Panc1 (cell line): ENCODE measurements around the gene GMPPB. TPM values are rescaled to one million over a fixed set of nuclear protein-coding genes. Genes with fewer than 3 reads are reported as not detected.

Experiments used
- ATAC-seq: fragments of 200-7000 bp; cut with Tn5 transposase; 2 replicates; pipeline ENCODE4 v1.9.1; 2020; ENCODE audit warnings: mild to moderate bottlenecking, moderate library complexity
- BruUV-seq: library from RNA; stranded (reverse); fragments of 400-500 nt; replicated peaks from 2 replicates; lab custom pipeline; 2021; lab: Mats Ljungman, UMichigan
- CTCF ChIA-PET: fragments of 300-600 bp; sonication (Branson Sonifier 250); formaldehyde crosslinking; loops from one replicate; lab custom pipeline; 2022; ENCODE audit warnings: antibody characterized with exemption; lab: Charles Lee
- POLR2A ChIA-PET: fragments of 300-600 bp; sonication (Branson Sonifier 250); formaldehyde crosslinking; loops from one replicate; lab custom pipeline; 2022; ENCODE audit warnings: antibody characterized with exemption; lab: Charles Lee
- DNase-seq: peaks from one replicate; pipeline ENCODE4 v3.0.0-alpha.2; 2010; ENCODE audit warnings: low read depth, low spot score
- H3K27ac ChIP-seq: 2 replicates; pipeline ENCODE4 v1.5.1; 2011; ENCODE audit warnings: mild to moderate bottlenecking, low read length, inconsistent platforms
- H3K27me3 ChIP-seq: fragments of 200-500 bp; sonication (Bioruptor generic); 2 replicates; pipeline ENCODE4 v1.6.0; 2014; ENCODE audit warnings: low read length, inconsistent platforms; ENCODE audit not compliant: control insufficient read depth, insufficient read depth
- H3K36me3 ChIP-seq: fragments of 200-500 bp; sonication (Bioruptor generic); 2 replicates; pipeline ENCODE4 v1.5.1; 2014; ENCODE audit warnings: inconsistent platforms, mild to moderate bottlenecking, low read length, moderate library complexity; ENCODE audit not compliant: control insufficient read depth, insufficient read depth
- H3K4me1 ChIP-seq: 2 replicates; pipeline ENCODE4 v1.5.1; 2011; ENCODE audit warnings: inconsistent platforms, mild to moderate bottlenecking, low read length, moderate library complexity; ENCODE audit not compliant: control insufficient read depth, insufficient read depth
- H3K4me3 ChIP-seq, 2 experiments: 2 replicates each; pipeline ENCODE4 v1.5.1; 2011 to 2012; ENCODE audit warnings: low read depth in 2 of 2, low read length in 2 of 2, mild to moderate bottlenecking in 2 of 2, inconsistent platforms in 1 of 2, moderate library complexity in 1 of 2
- H3K9me3 ChIP-seq: fragments of 200-500 bp; sonication (Bioruptor generic); 2 replicates; pipeline ENCODE4 v1.5.1; 2014; ENCODE audit warnings: low read depth, mild to moderate bottlenecking, inconsistent platforms, low read length, moderate library complexity; ENCODE audit not compliant: control insufficient read depth, insufficient read depth
- CTCF ChIP-seq: fragments of 450-650 bp; IDR thresholded peaks from 2 replicates; pipeline ENCODE4 v1.5.1; 2017; ENCODE audit warnings: mild to moderate bottlenecking
- POLR2AphosphoS5 ChIP-seq: IDR thresholded peaks from 2 replicates; pipeline ENCODE4 v1.6.1; 2012; ENCODE audit warnings: mild to moderate bottlenecking, low read depth, low read length, moderate library complexity
- SIN3A ChIP-seq: IDR thresholded peaks from 2 replicates; pipeline ENCODE4 v1.6.1; 2012; ENCODE audit warnings: low read depth, mild to moderate bottlenecking, low read length, moderate library complexity, borderline replicate concordance; ENCODE audit not compliant: insufficient read depth
- TCF7L2 ChIP-seq: IDR thresholded peaks from 2 replicates; pipeline ENCODE4 v1.6.1; 2011; ENCODE audit warnings: mild to moderate bottlenecking, low read depth, low read length, inconsistent platforms
- in situ Hi-C: cut with HindIII; loops from 2 replicates; pipeline ENCODE4 v1.10.0; 2016; ENCODE audit warnings: low sequenced_read_pairs, low pct_unique_long_range_greater_than_20kb
- intact Hi-C: fragments of 100-400 bp; cut with micrococcal nuclease; formaldehyde crosslinking; loops from one replicate; pipeline ENCODE4 v1.10.0; 2022; ENCODE audit not compliant: unreplicated experiment
- total RNA-seq: library from RNA; stranded (reverse); gene quantifications from one replicate; pipeline ENCODE4 v1.2.1, GENCODE V29; 2021; ENCODE audit not compliant: unreplicated experiment
- TF ChIP-seq, protein P1 (sequence below), 2 experiments: IDR thresholded peaks; 2 replicates each; pipeline ENCODE4 v1.6.1; 2011 to 2012; ENCODE audit warnings: low read depth in 2 of 2, control low read depth in 1 of 2, low read length in 1 of 2, mild to moderate bottlenecking in 1 of 2, moderate library complexity in 1 of 2; ENCODE audit not compliant: insufficient read depth in 1 of 2

GMPPB gene
- total RNA-seq, 1 experiment from 2014 or later, result 28.4 TPM

GRCh38 chr3:49716691-49717210, 7.0 kb downstream of the GMPPB start:
- CTCF ChIA-PET, result no interaction called here
- BruUV-seq, result no TSS peak
- in situ Hi-C loops, result no loop called here

DNA sequence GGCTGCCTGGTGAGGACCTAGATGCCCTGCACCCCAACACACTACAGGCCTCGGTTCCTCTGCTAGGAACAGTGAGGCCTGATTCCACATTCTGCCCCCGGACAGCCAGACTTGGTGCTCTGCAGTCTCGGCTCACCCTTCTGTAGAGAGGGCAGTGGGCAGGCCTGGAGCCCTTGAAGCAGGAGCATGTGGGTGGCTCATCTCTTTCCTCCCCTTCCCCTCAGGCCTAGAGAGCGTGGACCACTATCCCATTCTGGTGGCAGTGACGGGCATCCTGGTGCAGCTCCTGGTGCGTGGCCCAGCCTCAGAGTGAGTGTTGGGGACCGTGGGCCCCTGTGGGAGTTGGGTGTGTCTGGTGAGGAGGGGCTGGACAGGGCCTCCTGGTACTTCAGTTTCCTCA, 7.6 kb downstream of the GMPPB start:
- ChIA-PET POLR2A (no interaction called here), CTCF (no interaction called here)
- in situ Hi-C loops (no loop called here), intact Hi-C loops (no loop called here)
- Histone ChIP-seq H3K27me3 (no peaks in the 10 kb centered on the region), H3K4me3 (no peak overlapping the region), H3K4me1 (no peaks in the 10 kb centered on the region), H3K9me3 (no peaks in the 10 kb centered on the region), H3K27ac (no peak overlapping the region), H3K36me3 (no peaks in the 10 kb centered on the region)
- DNase-seq, result no peak
- no TSS peak for BruUV-seq
- TF ChIP-seq POLR2AphosphoS5 (no peak), CTCF (no peak), TCF7L2 (no peak), SIN3A (no peak)
- TF ChIP-seq, protein P1, sequence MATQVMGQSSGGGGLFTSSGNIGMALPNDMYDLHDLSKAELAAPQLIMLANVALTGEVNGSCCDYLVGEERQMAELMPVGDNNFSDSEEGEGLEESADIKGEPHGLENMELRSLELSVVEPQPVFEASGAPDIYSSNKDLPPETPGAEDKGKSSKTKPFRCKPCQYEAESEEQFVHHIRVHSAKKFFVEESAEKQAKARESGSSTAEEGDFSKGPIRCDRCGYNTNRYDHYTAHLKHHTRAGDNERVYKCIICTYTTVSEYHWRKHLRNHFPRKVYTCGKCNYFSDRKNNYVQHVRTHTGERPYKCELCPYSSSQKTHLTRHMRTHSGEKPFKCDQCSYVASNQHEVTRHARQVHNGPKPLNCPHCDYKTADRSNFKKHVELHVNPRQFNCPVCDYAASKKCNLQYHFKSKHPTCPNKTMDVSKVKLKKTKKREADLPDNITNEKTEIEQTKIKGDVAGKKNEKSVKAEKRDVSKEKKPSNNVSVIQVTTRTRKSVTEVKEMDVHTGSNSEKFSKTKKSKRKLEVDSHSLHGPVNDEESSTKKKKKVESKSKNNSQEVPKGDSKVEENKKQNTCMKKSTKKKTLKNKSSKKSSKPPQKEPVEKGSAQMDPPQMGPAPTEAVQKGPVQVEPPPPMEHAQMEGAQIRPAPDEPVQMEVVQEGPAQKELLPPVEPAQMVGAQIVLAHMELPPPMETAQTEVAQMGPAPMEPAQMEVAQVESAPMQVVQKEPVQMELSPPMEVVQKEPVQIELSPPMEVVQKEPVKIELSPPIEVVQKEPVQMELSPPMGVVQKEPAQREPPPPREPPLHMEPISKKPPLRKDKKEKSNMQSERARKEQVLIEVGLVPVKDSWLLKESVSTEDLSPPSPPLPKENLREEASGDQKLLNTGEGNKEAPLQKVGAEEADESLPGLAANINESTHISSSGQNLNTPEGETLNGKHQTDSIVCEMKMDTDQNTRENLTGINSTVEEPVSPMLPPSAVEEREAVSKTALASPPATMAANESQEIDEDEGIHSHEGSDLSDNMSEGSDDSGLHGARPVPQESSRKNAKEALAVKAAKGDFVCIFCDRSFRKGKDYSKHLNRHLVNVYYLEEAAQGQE (IDR thresholded peaks at IDR 0.05; ENCODE audit: insufficient read depth in 1 of 2, low read depth in 2 of 2, low read length in 1 of 2), result no peak
- no peak for ATAC-seq

More at GRCh38 chr3:49716691-49717210, 7.0 kb downstream of the GMPPB start:
- ATAC-seq (no peak), DNase-seq (no peak)
- no peak for TF ChIP-seq SIN3A
- TF ChIP-seq TCF7L2, result no peak
- Histone ChIP-seq H3K9me3 (no peaks in the 10 kb centered on the region), H3K27me3 (no peaks in the 10 kb centered on the region), H3K4me3 (no peak overlapping the region), H3K27ac (no peak overlapping the region), H3K4me1 (no peaks in the 10 kb centered on the region), H3K36me3 (no peaks in the 10 kb centered on the region)
- POLR2A ChIA-PET, result no interaction called here
- intact Hi-C loops, result no loop called here

GRCh38 chr3:49715611-49716121, 8.1 kb downstream of the GMPPB start:
- H3K36me3 ChIP-seq, result no peaks in the 10 kb centered on the region
- ChIA-PET CTCF (no interaction called here), POLR2A (no interaction called here)
- TF ChIP-seq SIN3A, result no peak
- TF ChIP-seq CTCF, result no peak
- intact Hi-C loops (no loop called here), in situ Hi-C loops (no loop called here)
- no peak overlapping the region for H3K27ac ChIP-seq
- DNase-seq, result no peak
- no peaks in the 10 kb centered on the region for H3K27me3 ChIP-seq
- H3K4me3 ChIP-seq, result no peak overlapping the region
- no TSS peak for BruUV-seq
- no peak for ATAC-seq
- H3K4me1 ChIP-seq, result no peaks in the 10 kb centered on the region
- H3K9me3 ChIP-seq, result no peaks in the 10 kb centered on the region
